Caco-2 (cell line): Measurements from ENCODE around the gene CENPX. TPM values are rescaled to one million over a fixed set of nuclear protein-coding genes. Genes with fewer than 3 reads are reported as not detected.

ENCODE experiments used
- BruUV-seq: library from RNA; stranded (reverse); fragments of 400-500 nt; replicated peaks from 2 replicates; lab custom pipeline; 2021; lab: Mats Ljungman, UMichigan
- CTCF ChIA-PET: fragments of 300-600 bp; sonication (Branson Sonifier 250); formaldehyde crosslinking; loops from one replicate; lab custom pipeline; 2022; ENCODE audit warnings: antibody characterized with exemption; lab: Charles Lee
- POLR2A ChIA-PET: fragments of 300-600 bp; sonication (Branson Sonifier 250); formaldehyde crosslinking; loops from one replicate; lab custom pipeline; 2022; ENCODE audit warnings: antibody characterized with exemption; lab: Charles Lee
- DNase-seq, 2 experiments: peaks; one replicate each; pipeline versions ENCODE4 v3.0.0 to v3.0.0-alpha.2; 2020 to 2022
- H3K27me3 ChIP-seq: replicated peaks from 2 replicates; pipeline ENCODE4 v1.6.0; 2011; ENCODE audit warnings: low read length; ENCODE audit not compliant: control insufficient read depth, insufficient read depth
- H3K36me3 ChIP-seq: 2 replicates; pipeline ENCODE4 v1.5.1; 2011; ENCODE audit warnings: low read length; ENCODE audit not compliant: control insufficient read depth, insufficient read depth
- H3K4me1 ChIP-seq: fragments of 250-450 bp; sonication (Bioruptor Pico); 2 replicates; pipeline ENCODE4 v1.5.1; 2020; ENCODE audit warnings: mild to moderate bottlenecking
- H3K4me3 ChIP-seq: 2 replicates; pipeline ENCODE4 v1.5.1; 2011; ENCODE audit warnings: low read depth, mild to moderate bottlenecking, control low read depth, low read length
- H3K9me3 ChIP-seq: fragments of 250-450 bp; sonication (Bioruptor Pico); 2 replicates; pipeline ENCODE4 v1.5.1; 2020; ENCODE audit warnings: mild to moderate bottlenecking, moderate library complexity
- H3K27ac Mint-ChIP-seq: one replicate; pipeline ENCODE4 v1.8.0; 2022; ENCODE audit warnings: mixed read lengths; ENCODE audit not compliant: unreplicated experiment
- H3K27me3 Mint-ChIP-seq: one replicate; pipeline ENCODE4 v1.8.0; 2022; ENCODE audit warnings: mixed read lengths; ENCODE audit not compliant: insufficient read depth, unreplicated experiment
- H3K36me3 Mint-ChIP-seq: one replicate; pipeline ENCODE4 v1.8.0; 2022; ENCODE audit warnings: mild to moderate bottlenecking, mixed read lengths; ENCODE audit not compliant: insufficient read depth, unreplicated experiment
- H3K4me1 Mint-ChIP-seq: one replicate; pipeline ENCODE4 v1.8.0; 2022; ENCODE audit warnings: low read depth, mixed read lengths; ENCODE audit not compliant: unreplicated experiment
- H3K4me3 Mint-ChIP-seq: one replicate; pipeline ENCODE4 v1.8.0; 2022; ENCODE audit warnings: mild to moderate bottlenecking, moderate library complexity, mixed read lengths; ENCODE audit not compliant: unreplicated experiment
- H3K9me3 Mint-ChIP-seq: one replicate; pipeline ENCODE4 v1.8.0; 2022; ENCODE audit warnings: mixed read lengths; ENCODE audit not compliant: unreplicated experiment
- intact Hi-C: fragments of 100-400 bp; cut with micrococcal nuclease; formaldehyde crosslinking; loops from one replicate; pipeline ENCODE4 v1.10.0; 2022; ENCODE audit not compliant: unreplicated experiment
- total RNA-seq: library from RNA; stranded (reverse); gene quantifications from 2 replicates; pipeline ENCODE4 v1.2.3, GENCODE V29; 2022
- TF ChIP-seq, protein P1 (sequence below), 2 experiments: fragments of 200-600 bp in 1 of 2; IDR thresholded peaks; 1 replicate in 1 of 2; 2 replicates in 1 of 2; pipeline versions ENCODE4 v1.5.1 to v1.8.0; 2011 to 2022; ENCODE audit warnings: antibody characterized with exemption in 1 of 2, control low read depth in 1 of 2, inconsistent platforms in 1 of 2, low read depth in 1 of 2, low read length in 1 of 2, mild to moderate bottlenecking in 1 of 2, moderate library complexity in 1 of 2; ENCODE audit not compliant: insufficient read depth in 1 of 2, severe bottlenecking in 1 of 2, unreplicated experiment in 1 of 2

CENPX gene
- total RNA-seq, 1 experiment from 2014 or later, result 85.3 TPM

DNA sequence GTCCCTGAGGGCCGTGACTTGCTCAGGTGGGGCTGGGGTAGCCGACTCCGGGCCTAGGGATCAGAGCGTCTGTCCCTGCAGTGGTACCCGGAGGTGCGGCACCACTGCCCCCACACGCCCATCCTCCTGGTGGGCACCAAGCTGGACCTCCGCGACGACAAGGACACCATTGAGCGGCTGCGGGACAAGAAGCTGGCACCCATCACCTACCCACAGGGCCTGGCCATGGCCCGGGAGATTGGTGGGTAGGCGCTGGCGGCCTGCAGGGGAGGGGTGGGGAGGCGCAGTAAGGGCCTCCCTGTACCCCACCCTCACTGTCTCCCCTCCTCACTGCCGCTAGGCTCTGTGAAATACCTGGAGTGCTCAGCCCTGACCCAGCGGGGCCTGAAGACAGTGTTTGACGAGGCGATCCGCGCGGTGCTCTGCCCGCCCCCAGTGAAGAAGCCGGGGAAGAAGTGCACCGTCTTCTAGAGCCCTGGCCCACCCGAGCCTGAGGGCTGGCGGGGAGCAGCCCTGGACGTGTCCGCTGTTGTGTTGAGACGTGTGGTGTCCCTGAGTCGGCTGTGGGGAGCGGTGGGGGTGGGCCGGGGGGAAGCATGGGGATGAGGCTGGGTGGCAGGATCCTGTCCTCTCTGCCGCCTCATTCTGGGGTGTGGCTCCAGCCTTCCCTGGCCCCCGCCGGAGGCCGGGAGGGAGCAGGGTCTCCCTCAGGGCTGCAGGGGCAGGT, 10.8 kb upstream of the CENPX start:
- no peaks in the 10 kb centered on the region; the same call in 1 of the 2 replicates for H3K36me3 ChIP-seq
- no peaks in the 10 kb centered on the region for H3K9me3 ChIP-seq
- Mint-ChIP-seq H3K9me3 (no peaks in the 10 kb centered on the region), H3K27me3 (no peaks in the 10 kb centered on the region), H3K36me3 (peaks cover 43% of the 10 kb centered on the region), H3K4me1 (peaks cover 11% of the 10 kb centered on the region), H3K4me3 (peak overlapping the region; percentile 66), H3K27ac (peak overlapping the region; percentile 69)
- H3K27me3 ChIP-seq, result no peaks in the 10 kb centered on the region
- peaks cover 28% of the 10 kb centered on the region for H3K4me1 ChIP-seq
- ChIA-PET CTCF (interaction anchor here (1.5 kb wide), 1 partner anchor 74 kb away, joined by 6 read pairs; no protein-coding TSS in a partner anchor), POLR2A (no interaction called here)
- no peak overlapping the region for H3K4me3 ChIP-seq
- no TSS peak for BruUV-seq
- intact Hi-C loops, result loop anchor here (2.0 kb wide), 1 partner anchor 71 kb away; no protein-coding TSS in a partner anchor
- TF ChIP-seq, protein P1, sequence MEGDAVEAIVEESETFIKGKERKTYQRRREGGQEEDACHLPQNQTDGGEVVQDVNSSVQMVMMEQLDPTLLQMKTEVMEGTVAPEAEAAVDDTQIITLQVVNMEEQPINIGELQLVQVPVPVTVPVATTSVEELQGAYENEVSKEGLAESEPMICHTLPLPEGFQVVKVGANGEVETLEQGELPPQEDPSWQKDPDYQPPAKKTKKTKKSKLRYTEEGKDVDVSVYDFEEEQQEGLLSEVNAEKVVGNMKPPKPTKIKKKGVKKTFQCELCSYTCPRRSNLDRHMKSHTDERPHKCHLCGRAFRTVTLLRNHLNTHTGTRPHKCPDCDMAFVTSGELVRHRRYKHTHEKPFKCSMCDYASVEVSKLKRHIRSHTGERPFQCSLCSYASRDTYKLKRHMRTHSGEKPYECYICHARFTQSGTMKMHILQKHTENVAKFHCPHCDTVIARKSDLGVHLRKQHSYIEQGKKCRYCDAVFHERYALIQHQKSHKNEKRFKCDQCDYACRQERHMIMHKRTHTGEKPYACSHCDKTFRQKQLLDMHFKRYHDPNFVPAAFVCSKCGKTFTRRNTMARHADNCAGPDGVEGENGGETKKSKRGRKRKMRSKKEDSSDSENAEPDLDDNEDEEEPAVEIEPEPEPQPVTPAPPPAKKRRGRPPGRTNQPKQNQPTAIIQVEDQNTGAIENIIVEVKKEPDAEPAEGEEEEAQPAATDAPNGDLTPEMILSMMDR (IDR thresholded peaks at IDR 0.05; ENCODE audit: insufficient read depth in 1 of 2, low read depth in 1 of 2, low read length in 1 of 2, severe bottlenecking in 1 of 2, unreplicated experiment in 1 of 2), result no peak
- no peak for DNase-seq

DNA sequence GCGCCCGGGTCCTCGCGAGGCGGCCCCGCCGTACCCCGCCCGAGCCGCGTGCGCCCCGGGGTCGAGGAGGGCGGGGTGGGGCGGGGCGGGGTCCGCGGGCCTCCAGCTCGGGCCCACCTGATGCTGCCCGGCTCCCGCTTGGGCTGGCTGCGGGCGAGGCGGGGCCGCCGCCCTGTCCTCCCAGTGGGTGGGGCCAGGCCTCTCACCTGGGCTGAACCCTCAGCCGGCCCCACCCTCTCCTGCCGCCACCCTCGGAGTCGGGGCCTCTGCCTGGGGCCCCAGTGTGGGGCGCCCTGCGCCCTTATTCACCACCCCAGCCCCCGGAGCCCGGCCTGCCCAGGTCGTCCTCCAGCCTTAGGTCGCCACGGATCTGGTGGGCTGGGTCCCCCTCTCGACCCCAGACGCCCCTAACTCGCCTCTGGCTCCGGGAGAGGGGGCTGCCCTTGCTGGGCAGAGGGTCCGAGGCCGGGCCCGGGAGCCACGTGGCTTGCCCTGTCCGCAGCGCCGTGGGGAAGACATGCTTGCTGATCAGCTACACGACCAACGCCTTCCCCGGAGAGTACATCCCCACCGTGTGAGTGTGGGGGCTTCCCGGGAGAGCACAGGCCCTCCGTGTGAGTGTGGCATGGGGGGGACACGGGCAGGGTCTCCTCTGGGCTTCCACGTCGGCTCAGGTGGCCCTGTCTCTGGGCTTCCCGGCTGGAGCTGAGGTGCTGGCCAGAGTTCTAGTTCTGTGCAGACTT, 9.4 kb upstream of the CENPX start:
- Histone ChIP-seq H3K27me3 (no peaks in the 10 kb centered on the region), H3K9me3 (no peaks in the 10 kb centered on the region), H3K4me3 (peak overlapping the region; percentile 64), H3K36me3 (peaks cover 2% of the 10 kb centered on the region; the same call in 1 of the 2 replicates), H3K4me1 (peaks cover 24% of the 10 kb centered on the region)
- H3K4me3 Mint-ChIP-seq, result peak overlapping the region; percentile 66
- TSS peak; percentile 63 for BruUV-seq
- CTCF ChIA-PET, result interaction anchor here (0.8 to 2.7 kb wide), 5 partner anchors 9 to 104 kb away, joined by 3 to 36 read pairs (median 6); partner anchors contain the start of genes CENPX and LRRC45
- peaks cover 35% of the 10 kb centered on the region for H3K36me3 Mint-ChIP-seq
- intact Hi-C loops, result loop anchor here (2.0 kb wide), 1 partner anchor 73 kb away; no protein-coding TSS in a partner anchor
- DNase-seq, result peak; percentile 88 to 91
- H3K27me3 Mint-ChIP-seq, result no peaks in the 10 kb centered on the region
- POLR2A ChIA-PET, result interaction anchor here (1.9 to 2.2 kb wide), 2 partner anchors 10 to 66 kb away, joined by 8 to 12 read pairs; partner anchors contain the start of genes CENPX, FASN and LRRC45
- H3K9me3 Mint-ChIP-seq, result no peaks in the 10 kb centered on the region
- peak overlapping the region; percentile 69 for H3K27ac Mint-ChIP-seq
- H3K4me1 Mint-ChIP-seq, result peaks cover 11% of the 10 kb centered on the region
- TF ChIP-seq, protein P1 (IDR thresholded peaks at IDR 0.05; ENCODE audit: insufficient read depth in 1 of 2, low read depth in 1 of 2, low read length in 1 of 2, severe bottlenecking in 1 of 2, unreplicated experiment in 1 of 2), result no peak
